ENCODE data around the gene RGS12.

RGS12 gene

GRCh38 chr4:3250438-3250955 is 42.3 kb upstream of the RGS12 start:
- H3K4me3 ChIP-seq (ENCODE audit: low read depth, low read length): no peak overlapping the region
- DNase-seq (ENCODE audit: low read depth): no peak
- TF ChIP-seq CTCF (IDR thresholded peaks at IDR 0.05; ENCODE audit: control insufficient read depth, extremely low read depth, insufficient read depth): no peak

- DNase-seq (ENCODE audit: low read depth): no peak
- TF ChIP-seq CTCF (IDR thresholded peaks at IDR 0.05; ENCODE audit: control insufficient read depth, extremely low read depth, insufficient read depth): no peak
- no peak overlapping the region for H3K4me3 ChIP-seq (ENCODE audit: low read depth, low read length)
Measured at GRCh38 chr4:3250956-3251690, 41.7 kb upstream of the RGS12 start.

GRCh38 chr4:3251691-3252479 is 40.9 kb upstream of the RGS12 start:
- TF ChIP-seq CTCF (IDR thresholded peaks at IDR 0.05; ENCODE audit: control insufficient read depth, extremely low read depth, insufficient read depth): no peak
- no peak overlapping the region for H3K4me3 ChIP-seq (ENCODE audit: low read depth, low read length)
- no peak for DNase-seq (ENCODE audit: low read depth)

DNA sequence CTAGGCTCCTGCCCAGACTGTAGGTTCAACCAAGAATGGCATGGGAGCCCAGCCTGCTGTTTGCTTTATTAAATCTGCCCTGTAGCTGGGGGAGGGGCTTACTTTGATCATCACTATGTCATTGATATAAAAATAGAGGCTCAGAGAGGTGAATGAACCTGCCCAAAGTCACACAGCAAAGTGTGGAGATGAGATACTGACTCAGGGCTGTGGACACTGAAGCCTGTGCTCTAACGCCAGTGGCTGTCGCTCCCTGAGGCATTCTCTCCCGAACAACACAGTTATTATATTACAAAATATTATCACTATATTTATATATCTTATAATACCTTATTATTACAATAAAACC is 40.4 kb upstream of the RGS12 start:
- no peak for TF ChIP-seq CTCF (IDR thresholded peaks at IDR 0.05; ENCODE audit: control insufficient read depth, extremely low read depth, insufficient read depth)
- H3K4me3 ChIP-seq (ENCODE audit: low read depth, low read length): no peak overlapping the region
- DNase-seq (ENCODE audit: low read depth): no peak

DNA sequence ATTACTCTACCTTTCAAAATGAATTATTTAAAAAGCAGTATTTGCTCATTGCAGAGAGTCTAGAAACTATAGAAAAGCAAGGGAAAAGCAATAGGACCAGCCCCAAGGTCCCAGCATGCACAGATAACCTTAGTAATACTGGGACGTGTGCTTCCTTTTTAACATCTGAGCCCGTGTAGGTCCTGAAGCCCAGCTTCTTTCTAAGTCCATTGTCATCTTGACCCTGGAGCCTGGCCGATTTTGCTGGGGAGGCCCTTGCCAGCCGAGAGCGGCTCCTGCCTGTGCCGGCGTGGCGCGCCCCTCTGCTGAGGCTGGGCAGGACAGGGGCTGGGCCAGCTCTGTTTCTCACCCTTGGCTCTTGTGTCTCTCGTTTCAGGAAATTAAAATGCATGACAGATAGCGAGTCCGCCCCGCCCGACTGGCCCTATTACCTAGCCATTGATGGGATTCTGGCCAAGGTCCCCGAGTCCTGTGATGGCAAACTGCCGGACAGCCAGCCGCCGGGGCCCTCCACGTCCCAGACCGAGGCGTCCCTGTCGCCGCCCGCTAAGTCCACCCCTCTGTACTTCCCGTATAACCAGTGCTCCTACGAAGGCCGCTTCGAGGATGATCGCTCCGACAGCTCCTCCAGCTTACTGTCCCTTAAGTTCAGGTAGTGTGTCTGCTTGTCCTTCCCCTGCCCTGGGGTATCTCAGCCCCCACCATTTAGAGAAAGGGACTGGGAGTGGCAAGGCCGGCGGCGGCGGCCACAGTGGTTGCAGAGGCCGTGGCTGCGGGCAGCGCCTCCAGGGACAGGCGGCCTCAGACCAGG is 39.8 kb upstream of the RGS12 start:
- no peak for DNase-seq (ENCODE audit: low read depth)
- no peak for TF ChIP-seq CTCF (IDR thresholded peaks at IDR 0.05; ENCODE audit: control insufficient read depth, extremely low read depth, insufficient read depth)
- no peak overlapping the region for H3K4me3 ChIP-seq (ENCODE audit: low read depth, low read length)

DNA sequence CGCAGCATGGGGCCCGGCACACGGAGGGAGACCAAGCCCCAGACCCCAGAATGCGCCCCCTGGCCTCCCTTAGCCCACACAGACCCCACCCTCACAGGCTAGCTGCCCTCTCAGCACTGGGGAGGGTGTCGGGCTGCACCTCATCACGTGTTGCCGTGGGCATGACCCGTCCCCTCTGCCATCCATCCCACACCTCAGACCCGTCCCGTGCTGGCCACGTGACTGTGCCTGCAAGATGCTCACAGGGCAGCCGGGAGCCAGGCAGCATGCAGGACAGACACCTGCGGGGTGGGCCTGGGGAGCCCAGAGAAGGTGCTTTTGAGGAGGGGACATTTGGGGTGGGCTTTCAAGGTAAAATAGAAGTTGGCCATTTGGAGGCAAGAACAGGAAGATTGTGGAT is 39.0 kb upstream of the RGS12 start:
- no peak for TF ChIP-seq CTCF (IDR thresholded peaks at IDR 0.05; ENCODE audit: control insufficient read depth, extremely low read depth, insufficient read depth)
- H3K4me3 ChIP-seq (ENCODE audit: low read depth, low read length): no peak overlapping the region

More for the DNA sequence above, 39.0 kb upstream of the RGS12 start:
- DNase-seq (ENCODE audit: low read depth): no peak

All from LNCaP clone FGC (cell line).